ENCODE results near the gene ZNF584.
"Not testable (repeated sequence)": the region's sequence is repeated elsewhere in the genome, so short reads cannot be mapped to it uniquely, and the experiment has no call there.

The ZNF584 gene

GRCh38 chr19:58407658-58408151, 744 bp upstream of the ZNF584 start:
- DNase-seq: no peak

- DNase-seq: no peak
These were observed 751 bp downstream of the ZNF584 start for GRCh38 chr19:58409010-58409790.

- no peak for DNase-seq
These were observed 8.2 kb downstream of the ZNF584 start for GRCh38 chr19:58416604-58417003.

- DNase-seq: no peak
These were observed 8.6 kb downstream of the ZNF584 start for GRCh38 chr19:58417071-58417470.

- DNase-seq: no peak
These were observed 20.2 kb downstream of the ZNF584 start for GRCh38 chr19:58428617-58429016.

- DNase-seq: no peak
These were observed 21.3 kb downstream of the ZNF584 start for GRCh38 chr19:58429745-58430144.

- no peak for DNase-seq
These were observed 25.8 kb downstream of the ZNF584 start for GRCh38 chr19:58434217-58434616.

- peak; percentile 80 to 83 for DNase-seq
These were observed 31.4 kb downstream of the ZNF584 start, which contains the start of gene ZNF132 for GRCh38 chr19:58439576-58440554. Gene ZNF132, minus strand, starts transcription at chr19:58440153. Its CDS starts 332 bp downstream, at chr19:58439821.

- DNase-seq: no peak
These were observed 32.1 kb downstream of the ZNF584 start for GRCh38 chr19:58440556-58440955.

- DNase-seq: not testable (repeated sequence)
These were observed 34.5 kb downstream of the ZNF584 start for GRCh38 chr19:58442986-58443385.

- DNase-seq: not testable (repeated sequence)
These were observed 40.4 kb downstream of the ZNF584 start for GRCh38 chr19:58448860-58449259.

- not testable (repeated sequence) for DNase-seq
These were observed 41.5 kb downstream of the ZNF584 start for GRCh38 chr19:58449980-58450379.

GRCh38 chr19:58450856-58451357, 42.5 kb downstream of the ZNF584 start:
- no peak for DNase-seq

- DNase-seq: peak; percentile 93
These were observed 43.1 kb downstream of the ZNF584 start, which contains the start of gene ZNF324B for GRCh38 chr19:58451358-58452101. Gene ZNF324B, plus strand, starts transcription at chr19:58451622. Its CDS starts 2,080 bp downstream, at chr19:58453702.

GRCh38 chr19:58453743-58454142, 45.3 kb downstream of the ZNF584 start:
- DNase-seq: no peak

GRCh38 chr19:58455306-58455705, 46.9 kb downstream of the ZNF584 start:
- DNase-seq: no peak

GRCh38 chr19:58456111-58456510, 47.7 kb downstream of the ZNF584 start:
- DNase-seq: no peak

GRCh38 chr19:58460039-58460438, 51.6 kb downstream of the ZNF584 start:
- no peak for DNase-seq

- DNase-seq: no peak
These were observed 57.8 kb downstream of the ZNF584 start for GRCh38 chr19:58466089-58466759.

- peak; percentile 96 to 98 for DNase-seq
These were observed 58.5 kb downstream of the ZNF584 start, which contains the start of gene ZNF324 for GRCh38 chr19:58466760-58467589. Gene ZNF324, plus strand, starts transcription at chr19:58467080. Its CDS starts 2,106 bp downstream, at chr19:58469186.
